Measurements from ENCODE around the gene CTAGE15.
"Not testable (repeated sequence)": the region's sequence is repeated elsewhere in the genome, so short reads cannot be mapped to it uniquely, and the experiment has no call there.

CTAGE15 gene

DNA sequence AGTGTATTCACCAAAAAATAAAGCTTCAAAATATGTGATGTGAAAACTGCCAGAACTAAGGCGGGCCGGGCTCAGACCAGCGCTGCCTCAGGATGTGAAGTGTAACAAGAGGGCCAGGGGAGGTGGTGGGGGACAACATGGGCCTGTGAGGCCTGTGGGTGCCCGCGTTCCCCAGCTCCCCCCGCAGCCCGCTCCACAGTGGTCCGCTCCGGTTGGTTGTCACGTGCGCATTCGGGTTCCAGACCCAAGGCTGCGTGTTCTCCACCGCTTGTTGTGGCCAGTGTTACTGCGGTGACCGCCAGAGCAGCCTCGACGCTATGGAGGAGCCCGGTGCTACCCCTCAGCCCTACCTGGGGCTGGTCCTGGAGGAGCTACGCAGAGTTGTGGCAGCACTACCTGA lies at the start of gene CTAGE15:
TSS of gene CTAGE15 (plus strand) at position 301 of the 400 bp plus-strand sequence. CDS start at position 318, 17 bp downstream.
- DNase-seq = not testable (repeated sequence)

GRCh38 chr7:143522309-143522916 lies 49.2 kb upstream of the CTAGE15 start:
- DNase-seq = not testable (repeated sequence)

DNA sequence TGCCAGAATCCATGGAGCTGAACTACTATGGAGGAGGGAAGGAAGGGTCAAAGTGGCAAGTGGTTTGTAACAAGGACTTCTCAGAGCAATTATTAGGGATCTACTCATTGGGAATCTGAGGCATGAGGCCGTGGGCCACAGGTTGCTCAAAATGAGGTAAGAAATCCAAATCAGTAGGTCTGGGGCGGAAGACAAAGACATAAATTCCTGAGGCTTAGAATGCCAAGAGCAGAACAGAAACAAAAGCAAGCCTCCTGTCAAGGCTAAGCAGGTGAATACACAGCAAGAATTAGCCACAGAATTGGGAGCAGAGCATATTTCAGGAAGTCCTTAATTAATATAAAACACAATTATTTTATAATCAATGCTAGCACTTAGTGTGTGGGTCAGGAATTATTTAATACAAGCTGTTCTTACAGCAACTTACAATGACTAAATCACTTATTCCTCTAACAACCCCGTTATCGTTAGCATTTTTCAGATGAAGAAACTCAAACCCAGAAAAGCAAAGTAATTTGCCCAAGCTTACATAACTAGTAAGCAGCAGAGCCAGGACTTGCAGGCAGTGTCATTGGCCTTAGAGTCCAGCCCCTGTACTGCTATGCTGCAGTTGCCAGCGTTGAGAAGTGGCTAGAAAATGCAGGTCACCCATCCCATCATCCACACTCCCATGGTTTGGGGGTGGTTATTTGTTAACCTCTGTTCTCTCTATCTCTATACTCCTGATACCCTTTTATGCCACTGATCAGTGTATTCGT lies 40.3 kb upstream of the CTAGE15 start:
- not testable (repeated sequence) for DNase-seq

GRCh38 chr7:143531932-143532331 lies 39.7 kb upstream of the CTAGE15 start:
- not testable (repeated sequence) for DNase-seq

DNA sequence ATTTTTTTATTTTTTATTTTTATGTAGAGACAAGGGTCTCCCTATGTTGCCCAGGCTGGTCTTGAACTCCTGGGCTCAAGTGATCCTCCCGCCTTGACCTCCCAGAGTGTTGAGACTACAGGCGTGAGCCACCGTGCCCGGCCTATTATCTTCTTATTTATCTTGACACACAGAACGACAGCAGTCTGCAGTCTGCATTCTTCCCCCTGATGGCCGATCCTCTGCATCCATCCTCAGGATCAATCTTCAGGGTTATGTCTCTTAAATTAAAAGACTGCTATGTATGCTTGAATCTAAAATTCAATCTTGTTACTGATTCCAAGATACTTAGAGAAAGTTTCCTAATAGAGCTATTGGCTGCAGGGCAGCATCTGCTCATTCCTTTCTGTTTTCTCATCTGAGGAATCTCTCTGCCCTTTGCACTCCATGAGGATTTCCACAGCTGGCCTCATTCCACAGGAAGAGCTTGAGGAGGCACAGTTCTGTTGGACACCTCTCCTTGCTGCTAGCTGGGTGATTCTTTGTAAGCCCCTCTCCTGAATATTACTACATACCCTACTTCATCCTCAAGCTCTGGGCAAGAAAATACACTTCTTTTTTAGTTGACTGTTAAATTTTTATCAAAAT lies 38.3 kb upstream of the CTAGE15 start:
- DNase-seq = not testable (repeated sequence)

DNA sequence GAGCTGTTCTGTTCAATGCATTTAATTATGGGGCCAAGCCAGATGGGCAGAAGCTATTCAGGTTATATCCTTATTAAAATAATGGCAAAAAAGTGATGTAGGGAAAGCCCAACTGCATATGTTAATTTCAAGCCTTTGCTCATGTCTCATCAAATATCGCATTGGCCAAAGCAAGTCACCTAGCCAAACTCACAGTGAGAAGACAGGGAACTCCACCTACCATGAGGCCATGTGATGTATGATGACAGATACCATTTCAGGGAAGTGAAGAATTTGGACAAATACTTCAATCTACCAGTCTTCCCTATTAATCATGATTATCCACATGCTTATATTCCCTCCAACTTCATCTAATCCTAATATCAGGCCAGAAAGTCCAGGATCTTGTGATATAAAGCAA lies 35.2 kb upstream of the CTAGE15 start:
- not testable (repeated sequence) for DNase-seq

GRCh38 chr7:143543288-143544038 lies 28.1 kb upstream of the CTAGE15 start:
- DNase-seq = not testable (repeated sequence)

- DNase-seq = not testable (repeated sequence)
These were observed 15.6 kb upstream of the CTAGE15 start for GRCh38 chr7:143555968-143556367.

DNA sequence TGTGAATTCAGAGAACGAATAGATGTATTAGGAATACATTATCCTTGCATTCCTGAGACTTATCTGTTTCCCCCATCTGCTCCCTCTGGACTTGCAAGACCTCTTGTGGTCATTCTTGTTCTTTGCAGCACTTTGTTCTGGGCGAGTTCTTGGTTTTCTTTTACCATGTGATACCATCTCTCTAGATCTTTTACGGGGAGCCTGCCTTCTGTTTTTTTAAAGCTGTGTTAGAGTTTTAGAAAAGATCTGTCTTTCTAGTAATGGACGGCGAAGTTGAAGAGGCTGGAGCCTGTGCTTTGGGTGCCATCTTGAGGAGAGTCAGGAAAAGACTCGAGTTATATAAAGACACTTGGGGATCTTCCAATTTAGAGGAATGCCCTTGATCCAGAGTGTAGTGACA lies 8.3 kb upstream of the CTAGE15 start:
- DNase-seq = not testable (repeated sequence)

GRCh38 chr7:143566001-143566400 lies 5.6 kb upstream of the CTAGE15 start:
- not testable (repeated sequence) for DNase-seq

GRCh38 chr7:143588183-143588582 lies 16.6 kb downstream of the CTAGE15 start:
- DNase-seq = not testable (repeated sequence)

DNA sequence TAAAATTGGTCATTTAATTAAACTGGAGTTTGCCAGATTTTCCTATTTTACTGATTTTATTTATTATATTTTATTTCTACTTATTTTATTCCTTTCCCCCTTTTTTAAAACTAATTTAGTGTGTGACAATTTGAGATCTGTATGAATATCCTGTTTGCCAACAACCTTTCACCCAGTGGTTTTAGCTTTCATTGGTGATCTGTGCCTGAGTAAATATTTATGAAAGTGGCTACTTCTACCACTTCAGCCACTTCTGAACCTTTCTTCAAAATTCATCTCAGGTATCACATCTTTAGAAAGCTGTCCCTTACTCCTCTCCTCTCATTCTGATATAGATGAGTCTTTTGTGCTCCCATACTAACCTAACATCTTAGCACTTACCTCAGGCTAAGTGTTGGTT lies 18.3 kb downstream of the CTAGE15 start:
- DNase-seq = not testable (repeated sequence)

DNA sequence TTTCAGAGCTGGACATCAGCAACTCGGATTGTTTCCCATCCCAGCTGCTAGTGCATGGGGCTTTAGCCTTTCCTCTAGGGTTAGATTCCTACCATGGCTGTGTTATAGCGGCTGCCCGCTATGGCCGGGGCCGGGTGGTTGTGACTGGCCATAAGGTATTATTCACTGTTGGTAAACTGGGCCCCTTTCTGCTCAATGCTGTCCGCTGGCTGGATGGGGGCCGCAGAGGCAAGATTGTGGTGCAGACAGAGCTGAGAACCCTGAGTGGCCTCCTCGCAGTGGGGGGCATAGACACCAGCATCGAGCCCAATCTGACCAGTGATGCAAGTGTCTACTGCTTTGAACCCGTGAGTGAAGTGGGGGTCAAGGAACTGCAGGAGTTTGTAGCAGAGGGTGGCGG lies 26.5 kb downstream of the CTAGE15 start:
- not testable (repeated sequence) for DNase-seq

DNA sequence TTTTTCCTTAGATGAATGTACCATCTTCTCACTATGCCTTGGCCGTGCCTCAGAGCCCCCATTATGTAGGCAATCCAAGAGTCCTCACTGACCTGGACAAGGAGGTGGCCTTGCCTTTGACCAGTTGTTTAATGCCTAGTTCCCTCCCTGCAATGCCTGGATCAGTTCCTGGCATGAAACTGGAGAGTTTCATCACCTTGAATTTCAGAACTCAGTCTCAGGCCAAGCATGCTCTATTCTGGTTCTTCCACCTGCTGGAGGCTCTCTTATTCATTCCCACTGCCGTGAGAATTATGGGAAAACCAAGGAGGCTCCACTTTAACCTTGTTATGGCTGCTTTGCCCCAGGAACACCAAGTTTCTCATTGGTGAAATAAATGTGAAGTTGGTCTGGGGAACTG lies 31.9 kb downstream of the CTAGE15 start:
- DNase-seq = not testable (repeated sequence)

DNA sequence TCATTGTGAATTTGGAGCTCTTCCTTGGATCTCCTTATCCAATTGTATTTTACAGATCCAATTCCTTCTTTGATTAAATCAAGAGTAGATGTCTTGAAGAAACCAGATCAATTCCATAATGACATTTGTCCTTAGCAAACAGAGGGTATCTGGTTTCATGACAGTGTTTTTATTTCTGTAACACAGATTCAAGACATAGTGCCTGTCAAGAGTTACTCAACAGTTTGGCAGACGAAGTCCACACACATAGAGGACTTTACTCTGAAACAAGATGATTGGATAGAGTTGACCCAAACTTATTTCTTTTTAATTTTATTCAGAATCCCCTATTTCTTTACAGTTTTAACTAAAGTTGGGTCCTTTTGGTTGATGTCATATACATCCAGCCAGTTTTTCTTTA lies 34.5 kb downstream of the CTAGE15 start:
- DNase-seq = not testable (repeated sequence)

DNA sequence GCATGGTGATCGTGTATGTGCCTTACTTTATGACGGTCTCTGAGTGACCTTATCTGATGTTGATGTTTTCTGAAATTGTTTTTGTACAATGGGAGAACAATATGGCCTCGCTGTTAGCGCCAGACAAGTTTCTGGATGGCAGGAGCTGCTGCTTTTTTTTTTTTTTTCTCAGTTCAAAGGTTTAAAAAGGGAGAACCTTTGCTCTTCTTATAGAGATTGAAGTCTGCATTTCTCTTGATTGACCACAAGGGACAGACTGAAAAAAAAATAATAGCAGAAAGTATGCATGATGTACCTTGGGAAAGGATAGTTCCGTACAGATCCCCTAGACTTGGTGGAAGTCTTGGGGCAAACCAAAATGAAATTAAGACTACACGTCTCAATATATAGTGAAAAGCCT lies 43.9 kb downstream of the CTAGE15 start:
- DNase-seq = not testable (repeated sequence)

DNA sequence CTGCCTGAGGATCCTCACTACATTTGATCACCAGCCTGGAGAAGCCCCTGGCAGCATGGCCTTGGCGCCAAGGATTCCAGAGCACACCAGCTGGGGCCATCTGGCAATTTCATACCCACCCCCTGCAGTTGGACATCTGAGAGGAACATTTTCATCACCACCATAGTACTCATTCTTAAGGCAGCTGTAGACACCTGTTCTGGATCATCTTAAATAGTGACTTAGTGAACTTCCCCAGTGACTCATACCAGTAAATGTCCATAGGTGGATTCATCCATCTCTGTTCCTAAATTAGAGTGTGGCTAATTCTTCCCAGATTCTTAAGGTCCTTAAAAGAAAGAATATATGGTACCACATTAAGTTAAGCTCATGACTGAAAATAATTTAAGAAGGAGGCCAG lies 45.6 kb downstream of the CTAGE15 start:
- not testable (repeated sequence) for DNase-seq

- peak; percentile 74 to 77 for DNase-seq
These were observed 48.5 kb downstream of the CTAGE15 start for GRCh38 chr7:143620058-143620457.

DNA sequence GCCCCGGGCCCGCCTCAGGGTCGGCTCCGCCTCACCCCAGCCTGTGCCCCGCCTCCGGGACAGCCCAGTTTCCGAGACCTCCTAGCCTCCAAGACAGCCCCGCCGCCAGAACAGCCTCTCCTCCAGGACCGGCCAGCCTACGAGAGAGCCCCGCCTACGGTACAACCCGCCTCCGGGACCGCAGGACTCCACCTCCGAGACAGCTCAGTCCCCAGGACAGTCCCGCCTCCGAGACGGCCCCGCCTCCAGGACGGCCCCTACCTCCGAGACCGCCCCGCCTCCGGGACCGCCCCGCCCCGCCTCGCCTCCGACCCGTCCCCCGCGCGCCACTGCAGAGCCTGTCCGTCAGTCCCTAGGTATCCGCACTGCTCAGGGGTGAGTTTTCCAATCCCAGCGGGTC lies 49.0 kb downstream of the CTAGE15 start, which contains the start of gene TCAF2:
TSS of gene TCAF2 (plus strand) at position 329 of the 400 bp plus-strand sequence.
- peak; percentile 84 to 86 for DNase-seq

GRCh38 chr7:143621175-143621574 lies 49.6 kb downstream of the CTAGE15 start:
- DNase-seq = not testable (repeated sequence)

DNA sequence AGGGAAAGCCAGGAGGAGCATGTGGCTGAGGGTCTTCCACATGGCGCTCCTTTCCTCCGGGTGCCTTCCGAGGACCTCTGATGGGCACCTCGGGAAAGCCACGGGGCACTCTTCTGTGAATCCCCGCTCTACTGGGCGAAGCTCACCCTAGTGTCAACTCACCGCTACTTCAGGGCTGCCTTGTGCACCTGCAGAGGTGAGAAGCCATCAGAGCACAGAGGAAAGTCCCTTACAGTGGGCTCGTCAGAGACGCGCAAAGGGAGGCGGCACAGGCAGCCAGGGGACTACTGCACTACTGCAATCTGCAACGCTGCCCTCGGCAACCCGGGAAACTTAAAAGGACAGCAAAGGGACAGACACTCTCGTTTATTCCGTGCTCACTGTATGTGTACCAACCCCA lies 50.5 kb downstream of the CTAGE15 start:
- DNase-seq = not testable (repeated sequence)
